HPDE6-E6E7 (cell line): ENCODE data around the gene MYH15.
A peak's percentile ranks its signal among the peaks of the same experiment; 100 is the strongest.

ENCODE experiments used
- DNase-seq: peaks from one replicate; pipeline ENCODE4 v3.0.0; 2011; ENCODE audit warnings: missing footprints; ENCODE audit errors: extremely low spot score

The MYH15 gene

DNA sequence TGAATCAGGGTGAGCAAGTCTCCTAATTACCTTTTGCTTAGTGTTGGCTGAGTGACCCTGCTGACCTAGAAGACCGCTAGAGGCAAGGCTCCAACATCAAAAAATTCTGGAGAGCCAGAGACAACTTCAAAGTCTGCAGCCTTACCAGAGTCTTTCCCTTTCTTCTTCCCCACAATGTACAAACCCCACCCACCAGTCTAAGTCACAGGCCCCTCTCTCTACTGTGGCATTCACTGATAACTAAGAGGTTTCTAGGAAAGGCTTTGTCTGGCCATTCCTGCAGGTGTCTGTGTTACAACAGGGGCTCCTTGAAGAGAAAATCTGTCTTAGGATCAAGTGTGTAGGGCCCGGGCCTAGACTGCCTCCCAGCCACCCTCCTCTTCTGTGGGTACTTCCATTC, 525 bp downstream of the MYH15 start:
- DNase-seq, result no peak

DNA sequence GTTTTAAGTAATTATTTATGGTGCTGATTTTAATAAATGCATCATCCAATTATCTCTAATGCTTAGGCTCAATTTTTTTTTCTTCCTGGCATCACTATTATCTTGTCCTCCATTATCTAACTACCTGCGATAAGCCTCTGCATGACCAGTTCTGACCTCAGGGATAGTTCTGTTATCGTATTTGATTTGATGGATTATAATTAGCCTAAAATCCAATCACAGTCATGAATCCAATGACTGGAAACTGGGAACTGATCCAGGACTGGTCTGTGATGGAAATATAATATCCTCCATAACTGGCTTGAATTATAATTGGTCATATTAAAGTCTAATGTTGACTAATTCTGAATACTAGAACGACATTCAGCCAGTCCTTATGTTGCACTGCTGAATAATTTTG, 1.1 kb downstream of the MYH15 start:
- no peak for DNase-seq

DNA sequence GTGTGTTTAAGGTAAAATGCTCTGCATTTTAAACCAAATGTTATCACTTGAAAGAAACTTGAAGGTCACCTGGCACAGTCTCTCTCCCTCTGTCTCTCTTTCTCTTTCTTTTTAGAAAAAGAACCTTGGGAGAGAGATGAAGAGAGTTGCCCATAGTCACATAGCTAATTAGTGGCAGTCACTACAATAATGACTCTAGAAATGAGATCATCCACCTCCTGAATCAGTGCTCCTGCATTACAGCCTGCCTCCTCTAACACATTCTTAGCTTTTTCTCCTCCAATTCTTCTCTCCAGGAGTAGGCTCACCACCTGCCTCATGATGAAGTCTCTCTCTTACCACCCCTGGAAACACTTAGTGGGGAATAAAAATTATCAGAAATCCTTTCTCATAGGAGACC, 2.5 kb downstream of the MYH15 start:
- DNase-seq, result no peak

GRCh38 chr3:108505811-108506210, 4.6 kb downstream of the MYH15 start:
- no peak for DNase-seq

DNA sequence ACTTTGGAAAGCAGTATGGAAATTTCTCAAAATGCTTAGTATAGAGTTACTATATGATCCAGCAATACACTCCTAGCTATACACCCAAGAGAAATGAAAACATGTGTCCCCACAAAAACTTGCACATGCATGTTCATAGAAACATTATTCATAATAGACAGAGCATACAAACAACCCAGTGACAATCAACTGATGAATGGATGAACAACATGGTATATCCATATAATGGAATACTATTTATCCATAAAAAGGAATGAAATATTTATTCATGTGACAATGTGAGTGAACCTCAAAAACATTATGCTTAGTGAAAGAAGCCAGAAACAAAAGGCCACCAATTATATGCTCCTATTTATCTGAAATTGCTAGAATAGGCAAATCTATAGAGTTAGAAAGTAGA, 6.7 kb downstream of the MYH15 start:
- no peak for DNase-seq

DNA sequence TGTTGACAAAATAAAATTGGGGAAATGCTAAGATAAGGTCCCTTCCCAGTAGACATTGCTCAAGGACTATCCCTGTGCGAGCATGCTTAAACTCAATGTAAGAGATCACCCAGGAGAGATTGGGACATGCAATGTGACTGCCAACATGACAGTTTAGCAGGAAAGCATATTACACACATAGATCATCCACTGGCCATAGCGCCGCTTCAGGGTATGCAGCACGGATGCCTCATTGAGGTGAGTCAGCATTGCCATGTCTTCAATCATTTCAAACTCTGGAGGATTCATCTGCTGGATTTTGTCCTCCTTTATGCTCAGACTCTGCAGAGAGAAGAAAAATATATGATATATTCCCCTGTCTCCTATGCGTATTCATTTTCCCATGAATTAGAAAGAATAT, 8.9 kb downstream of the MYH15 start:
- DNase-seq, result no peak

DNA sequence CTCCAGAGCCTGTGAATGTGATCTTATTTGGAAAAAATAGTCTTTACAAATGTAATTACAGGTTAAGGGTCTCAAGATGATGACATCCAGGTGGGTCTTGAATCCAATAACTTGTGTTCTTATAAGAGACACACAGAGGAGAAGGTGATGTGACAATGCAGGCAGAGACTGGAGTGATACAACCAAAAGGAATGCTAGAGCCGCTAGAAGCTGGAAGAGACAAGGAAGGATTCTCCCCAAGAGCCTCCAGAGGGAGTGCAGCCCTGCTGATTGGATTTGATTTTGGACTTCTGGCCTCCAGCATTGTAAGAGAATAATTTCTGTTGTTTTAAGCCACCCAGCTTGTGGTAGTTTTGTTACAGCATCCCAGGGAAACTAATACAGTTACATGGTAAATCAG, 9.7 kb downstream of the MYH15 start:
- no peak for DNase-seq

DNA sequence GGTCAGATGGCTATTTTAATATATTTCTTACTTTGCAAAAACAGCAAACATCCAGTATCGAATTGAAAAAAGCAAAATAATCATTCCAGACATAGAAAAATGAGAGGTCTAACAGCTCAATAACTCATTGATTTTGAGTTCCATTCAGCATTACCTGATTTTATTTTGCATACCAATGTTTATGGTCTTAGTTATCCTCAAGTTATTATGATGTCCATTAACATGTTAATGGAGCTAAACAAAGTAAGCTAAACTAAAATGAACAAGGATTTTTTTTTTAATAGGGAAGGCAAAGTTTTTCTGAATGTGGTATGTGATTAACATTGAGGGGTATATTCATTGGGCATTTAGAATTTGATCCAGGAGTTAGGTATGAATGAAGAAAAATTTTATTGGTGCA, 13.1 kb downstream of the MYH15 start:
- DNase-seq, result no peak

DNA sequence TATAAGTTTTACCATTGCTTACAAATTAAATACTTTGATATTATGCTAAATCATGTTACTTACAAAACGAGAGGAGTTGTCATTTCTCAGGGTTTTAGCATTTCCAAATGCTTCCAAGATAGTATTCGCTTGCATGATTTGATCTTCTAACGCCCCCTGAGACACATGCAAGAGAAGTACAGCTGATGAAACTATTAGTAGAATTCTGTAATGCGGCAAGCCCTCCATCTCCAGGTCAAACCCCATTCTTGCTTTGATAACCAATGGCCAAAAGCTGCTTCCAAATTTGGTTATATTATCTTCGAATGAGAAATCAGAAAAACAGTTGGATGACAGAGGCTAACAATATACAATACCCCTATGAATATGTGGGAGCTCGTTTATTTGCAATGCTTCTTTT, 14.7 kb downstream of the MYH15 start:
- DNase-seq, result no peak

GRCh38 chr3:108494906-108495531, 15.4 kb downstream of the MYH15 start:
- no peak for DNase-seq

DNA sequence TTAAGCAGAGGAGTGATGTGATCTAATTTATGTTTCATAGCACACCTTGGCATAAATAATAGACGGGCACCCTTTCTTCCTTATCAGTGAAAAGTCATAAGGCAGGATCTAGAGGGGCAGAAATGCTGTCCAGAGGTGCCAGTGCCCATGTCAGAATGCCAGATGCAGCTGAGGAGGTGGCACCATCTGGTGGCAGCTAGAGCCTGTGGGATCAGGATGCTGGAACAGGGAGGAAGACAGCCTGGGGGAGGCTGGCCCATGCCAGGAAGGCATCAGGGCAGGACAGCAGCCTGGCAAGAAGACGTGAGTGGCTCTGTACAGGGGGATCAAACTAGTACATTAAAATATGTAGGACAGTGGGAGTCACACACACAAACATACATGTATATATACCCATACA, 16.5 kb downstream of the MYH15 start:
- DNase-seq, result no peak

DNA sequence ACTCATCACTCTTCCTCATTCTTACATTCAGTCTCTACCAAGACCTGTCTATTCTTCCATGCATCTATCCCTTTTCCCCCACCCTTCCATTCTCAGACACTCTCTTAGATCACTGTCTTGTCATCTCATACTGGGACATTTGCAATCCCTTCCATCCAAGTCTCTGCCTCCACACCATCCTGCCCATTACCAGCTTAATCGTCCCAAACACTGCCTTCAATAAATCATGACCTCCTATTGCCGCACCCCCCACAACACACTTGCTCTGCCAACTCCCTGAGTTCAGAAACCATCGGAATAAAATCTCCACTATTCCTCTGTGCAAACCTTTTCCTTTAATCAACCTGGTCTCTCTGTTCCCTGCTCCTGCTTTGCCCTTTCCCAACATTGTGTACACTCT, 18.9 kb downstream of the MYH15 start:
- no peak for DNase-seq

- DNase-seq, result no peak
Measured at GRCh38 chr3:108489776-108490175, 20.6 kb downstream of the MYH15 start.

- DNase-seq, result no peak
Measured at GRCh38 chr3:108488631-108489030, 21.8 kb downstream of the MYH15 start.

GRCh38 chr3:108487439-108487838, 23.0 kb downstream of the MYH15 start:
- DNase-seq, result no peak

DNA sequence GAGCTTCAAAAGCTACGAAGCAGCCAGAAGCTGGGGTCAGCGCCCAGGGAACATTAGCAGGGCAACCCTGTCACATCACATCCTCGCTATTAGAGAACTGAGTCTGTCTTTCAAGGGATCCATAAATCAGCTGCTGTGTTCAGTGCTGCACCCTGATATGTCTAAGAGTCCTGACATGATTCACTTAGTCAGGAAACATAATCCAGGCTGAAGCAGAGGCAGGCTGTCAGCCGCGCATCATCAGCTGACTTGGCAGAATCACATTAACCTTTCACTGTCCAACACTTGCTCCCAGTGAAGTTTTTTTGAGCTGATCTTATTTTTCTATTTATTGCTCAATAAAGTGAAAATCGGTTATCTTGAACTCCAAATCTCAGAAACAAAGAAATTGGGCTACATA, 23.5 kb downstream of the MYH15 start:
- peak; percentile 49 for DNase-seq

DNA sequence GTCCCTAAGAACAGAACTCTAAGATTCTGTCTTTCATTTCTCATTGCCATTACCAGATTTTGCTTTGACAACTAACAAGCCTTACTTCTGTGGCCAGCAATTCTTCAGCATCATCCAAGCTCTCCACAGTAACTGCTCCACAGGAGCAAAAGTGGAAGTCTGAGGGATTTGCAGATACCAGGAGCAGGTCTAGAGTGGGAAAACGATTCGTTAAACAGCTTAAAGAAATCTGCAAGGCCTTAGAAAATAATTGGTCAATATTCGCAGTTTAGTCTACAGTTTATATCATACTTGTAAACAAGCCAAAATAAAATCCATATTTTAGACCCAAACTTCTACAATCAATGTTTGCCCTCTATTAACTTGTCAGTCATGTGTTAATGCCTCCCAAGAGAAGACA, 24.1 kb downstream of the MYH15 start:
- DNase-seq, result no peak

- DNase-seq, result no peak
Measured at GRCh38 chr3:108485146-108485545, 25.2 kb downstream of the MYH15 start.

DNA sequence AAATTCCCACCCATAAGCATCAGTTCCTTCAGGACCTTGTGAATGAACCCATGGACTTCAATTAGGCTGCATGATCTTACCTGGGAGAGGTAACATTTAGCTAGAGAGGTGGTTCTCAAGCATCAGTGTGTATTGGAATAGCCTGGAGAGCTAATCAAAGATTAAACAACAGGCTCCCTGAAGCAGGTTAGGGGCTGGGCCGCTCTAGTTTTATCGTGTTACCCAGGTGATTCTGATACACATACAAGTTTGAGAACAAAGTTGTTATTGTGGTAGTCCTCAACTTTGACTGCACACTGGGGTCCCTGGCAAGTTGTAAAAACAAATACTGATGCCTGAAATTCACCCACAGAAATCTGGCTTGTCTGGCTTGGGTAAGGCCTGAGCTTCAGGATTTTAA, 31.2 kb downstream of the MYH15 start:
- DNase-seq, result no peak

- DNase-seq, result no peak
Measured at GRCh38 chr3:108477511-108478147, 32.8 kb downstream of the MYH15 start.

DNA sequence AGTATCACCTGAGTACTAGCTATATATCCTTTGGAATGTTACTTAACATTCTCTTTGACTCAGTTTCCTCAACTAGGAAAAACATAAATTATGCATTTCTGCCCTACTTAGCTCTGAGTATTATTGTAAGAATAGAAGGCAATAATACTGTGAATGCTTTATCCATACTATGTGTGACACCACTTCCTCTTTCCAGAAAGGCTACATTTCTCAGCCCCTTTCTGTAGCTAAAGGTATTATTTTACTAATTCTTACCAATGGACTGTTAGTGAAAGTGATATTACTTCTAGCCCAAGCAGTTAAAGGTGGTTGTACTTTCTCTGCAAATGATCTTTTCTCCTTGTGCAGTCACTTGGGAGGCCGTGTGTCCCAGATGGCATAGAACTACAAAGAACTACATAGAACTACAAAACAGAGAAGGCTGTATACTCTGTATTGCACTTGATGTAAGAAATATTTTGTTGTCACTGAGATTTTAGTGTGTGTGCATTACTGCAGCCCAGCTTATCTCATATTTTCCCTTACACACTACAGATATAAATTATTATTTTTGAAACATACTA, 35.1 kb downstream of the MYH15 start:
- no peak for DNase-seq

- no peak for DNase-seq
Measured at GRCh38 chr3:108474581-108474980, 35.8 kb downstream of the MYH15 start.

DNA sequence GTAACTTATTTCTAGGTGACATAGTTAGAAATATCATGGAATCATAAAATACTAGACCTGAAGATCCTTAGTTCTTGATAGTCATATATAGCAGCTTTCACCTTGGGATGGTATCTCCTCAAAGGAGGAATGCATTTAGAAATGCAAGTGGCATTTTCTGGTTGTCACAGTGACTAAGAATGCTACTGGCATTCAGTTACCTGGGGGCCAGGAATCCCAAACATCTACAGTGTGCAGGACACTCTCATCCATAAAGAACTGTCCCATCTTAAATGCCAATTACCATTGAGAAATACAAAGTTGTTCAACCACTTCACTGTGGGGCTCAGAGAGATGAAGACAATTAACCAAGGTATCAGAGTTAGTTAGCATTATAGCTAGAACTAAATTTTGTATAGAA, 36.7 kb downstream of the MYH15 start:
- no peak for DNase-seq
